HUES6 (cell line): ENCODE measurements around the gene SLC9A3.

ENCODE experiments used
- H3K27ac ChIP-seq: 2 replicates; pipeline ENCODE4 v1.7.0; 2013; ENCODE audit warnings: low read depth, mild to moderate bottlenecking, low read length, inconsistent platforms
- H3K27me3 ChIP-seq: 2 replicates; pipeline ENCODE4 v1.6.1; 2013; ENCODE audit warnings: low read length; ENCODE audit not compliant: control insufficient read depth, insufficient read depth
- H3K36me3 ChIP-seq: 2 replicates; pipeline ENCODE4 v1.6.1; 2013; ENCODE audit warnings: low read length; ENCODE audit not compliant: control insufficient read depth, insufficient read depth
- H3K4me1 ChIP-seq: 2 replicates; pipeline ENCODE4 v1.6.1; 2013; ENCODE audit warnings: low read length; ENCODE audit not compliant: control insufficient read depth, insufficient read depth
- H3K4me3 ChIP-seq: 2 replicates; pipeline ENCODE4 v1.5.1; 2013; ENCODE audit warnings: low read depth, low read length
- H3K9ac ChIP-seq: one replicate; pipeline ENCODE4 v1.6.1; 2013; ENCODE audit warnings: mild to moderate bottlenecking, low read length
- H3K9me3 ChIP-seq: 2 replicates; pipeline ENCODE4 v1.6.1; 2013; ENCODE audit warnings: low read depth, low read length; ENCODE audit not compliant: control insufficient read depth, insufficient read depth

Gene SLC9A3

GRCh38 chr5:521680-522079 is 2.6 kb downstream of the SLC9A3 start:
- no peaks in the 10 kb centered on the region for H3K9me3 ChIP-seq
- no peak overlapping the region for H3K9ac ChIP-seq
- H3K27ac ChIP-seq = no peak overlapping the region
- H3K36me3 ChIP-seq = no peaks in the 10 kb centered on the region
- H3K27me3 ChIP-seq = peaks cover 92% of the 10 kb centered on the region
- H3K4me3 ChIP-seq = no peak overlapping the region
- peaks cover 18% of the 10 kb centered on the region for H3K4me1 ChIP-seq

GRCh38 chr5:520850-521226 is 3.4 kb downstream of the SLC9A3 start:
- no peak overlapping the region for H3K4me3 ChIP-seq
- no peaks in the 10 kb centered on the region for H3K36me3 ChIP-seq
- no peak overlapping the region for H3K9ac ChIP-seq
- peaks cover 18% of the 10 kb centered on the region for H3K4me1 ChIP-seq
- H3K27ac ChIP-seq = no peak overlapping the region
- H3K27me3 ChIP-seq = peaks cover 92% of the 10 kb centered on the region
- no peaks in the 10 kb centered on the region for H3K9me3 ChIP-seq

GRCh38 chr5:520196-520849 is 3.9 kb downstream of the SLC9A3 start:
- Histone ChIP-seq H3K27me3 (peaks cover 88% of the 10 kb centered on the region), H3K4me1 (peaks cover 18% of the 10 kb centered on the region), H3K27ac (no peak overlapping the region), H3K9ac (no peak overlapping the region), H3K36me3 (no peaks in the 10 kb centered on the region), H3K9me3 (no peaks in the 10 kb centered on the region), H3K4me3 (no peak overlapping the region)

GRCh38 chr5:518721-519120 is 5.5 kb downstream of the SLC9A3 start:
- Histone ChIP-seq H3K9me3 (no peaks in the 10 kb centered on the region), H3K4me3 (no peak overlapping the region), H3K27ac (no peak overlapping the region), H3K27me3 (peaks cover 80% of the 10 kb centered on the region), H3K36me3 (no peaks in the 10 kb centered on the region), H3K4me1 (peaks cover 18% of the 10 kb centered on the region), H3K9ac (no peak overlapping the region)

- Histone ChIP-seq H3K9ac (no peak overlapping the region), H3K4me3 (no peak overlapping the region), H3K27ac (no peak overlapping the region), H3K36me3 (no peaks in the 10 kb centered on the region), H3K9me3 (no peaks in the 10 kb centered on the region), H3K27me3 (peaks cover 78% of the 10 kb centered on the region), H3K4me1 (peaks cover 10% of the 10 kb centered on the region; the same call in 1 of the 2 replicates)
These were observed 6.6 kb downstream of the SLC9A3 start for GRCh38 chr5:517535-518100.

GRCh38 chr5:516980-517379 is 7.3 kb downstream of the SLC9A3 start:
- Histone ChIP-seq H3K4me3 (no peak overlapping the region), H3K9me3 (no peaks in the 10 kb centered on the region), H3K4me1 (peaks cover 8% of the 10 kb centered on the region; the same call in 1 of the 2 replicates), H3K27me3 (peaks cover 72% of the 10 kb centered on the region), H3K9ac (no peak overlapping the region), H3K36me3 (no peaks in the 10 kb centered on the region), H3K27ac (no peak overlapping the region)

GRCh38 chr5:516338-516925 is 7.8 kb downstream of the SLC9A3 start:
- Histone ChIP-seq H3K9ac (no peak overlapping the region), H3K27me3 (peaks cover 66% of the 10 kb centered on the region), H3K36me3 (no peaks in the 10 kb centered on the region), H3K9me3 (no peaks in the 10 kb centered on the region), H3K27ac (no peak overlapping the region), H3K4me3 (no peak overlapping the region), H3K4me1 (peaks cover 2% of the 10 kb centered on the region; the same call in 1 of the 2 replicates)

GRCh38 chr5:515273-515836 is 8.9 kb downstream of the SLC9A3 start:
- H3K36me3 ChIP-seq = no peaks in the 10 kb centered on the region
- H3K4me1 ChIP-seq = no peaks in the 10 kb centered on the region
- no peaks in the 10 kb centered on the region for H3K9me3 ChIP-seq
- peaks cover 57% of the 10 kb centered on the region for H3K27me3 ChIP-seq
- no peak overlapping the region for H3K9ac ChIP-seq
- no peak overlapping the region for H3K4me3 ChIP-seq
- no peak overlapping the region for H3K27ac ChIP-seq

GRCh38 chr5:514673-515072 is 9.6 kb downstream of the SLC9A3 start:
- no peaks in the 10 kb centered on the region for H3K36me3 ChIP-seq
- H3K27ac ChIP-seq = no peak overlapping the region
- H3K9ac ChIP-seq = no peak overlapping the region
- H3K4me3 ChIP-seq = no peak overlapping the region
- H3K9me3 ChIP-seq = no peaks in the 10 kb centered on the region
- H3K27me3 ChIP-seq = peaks cover 58% of the 10 kb centered on the region
- H3K4me1 ChIP-seq = no peaks in the 10 kb centered on the region

- Histone ChIP-seq H3K36me3 (no peaks in the 10 kb centered on the region), H3K4me1 (no peaks in the 10 kb centered on the region), H3K27me3 (peaks cover 58% of the 10 kb centered on the region), H3K9ac (no peak overlapping the region), H3K4me3 (no peak overlapping the region), H3K27ac (no peak overlapping the region), H3K9me3 (no peaks in the 10 kb centered on the region)
These were observed 10.2 kb downstream of the SLC9A3 start for GRCh38 chr5:514101-514485.
